GM18861 (cell line): ENCODE measurements around the gene MVP.

Experiments
- ATAC-seq: cut with Tn5 transposase; IDR thresholded peaks from one replicate; pipeline ENCODE4 v1.9.1; 2021; ENCODE audit not compliant: unreplicated experiment

MVP gene

DNA sequence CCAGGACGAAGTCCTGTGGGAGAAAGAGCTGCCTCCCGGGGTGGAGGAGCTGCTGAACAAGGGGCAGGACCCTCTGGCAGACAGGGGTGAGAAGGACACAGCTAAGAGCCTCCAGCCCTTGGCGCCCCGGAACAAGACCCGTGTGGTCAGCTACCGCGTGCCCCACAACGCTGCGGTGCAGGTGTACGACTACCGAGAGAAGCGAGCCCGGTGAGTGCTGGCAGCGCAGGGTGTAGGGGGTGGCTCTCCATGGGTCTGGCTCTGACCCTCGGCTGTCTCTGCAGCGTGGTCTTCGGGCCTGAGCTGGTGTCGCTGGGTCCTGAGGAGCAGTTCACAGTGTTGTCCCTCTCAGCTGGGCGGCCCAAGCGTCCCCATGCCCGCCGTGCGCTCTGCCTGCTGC lies 21.4 kb downstream of the MVP start:
- no peak for ATAC-seq

DNA sequence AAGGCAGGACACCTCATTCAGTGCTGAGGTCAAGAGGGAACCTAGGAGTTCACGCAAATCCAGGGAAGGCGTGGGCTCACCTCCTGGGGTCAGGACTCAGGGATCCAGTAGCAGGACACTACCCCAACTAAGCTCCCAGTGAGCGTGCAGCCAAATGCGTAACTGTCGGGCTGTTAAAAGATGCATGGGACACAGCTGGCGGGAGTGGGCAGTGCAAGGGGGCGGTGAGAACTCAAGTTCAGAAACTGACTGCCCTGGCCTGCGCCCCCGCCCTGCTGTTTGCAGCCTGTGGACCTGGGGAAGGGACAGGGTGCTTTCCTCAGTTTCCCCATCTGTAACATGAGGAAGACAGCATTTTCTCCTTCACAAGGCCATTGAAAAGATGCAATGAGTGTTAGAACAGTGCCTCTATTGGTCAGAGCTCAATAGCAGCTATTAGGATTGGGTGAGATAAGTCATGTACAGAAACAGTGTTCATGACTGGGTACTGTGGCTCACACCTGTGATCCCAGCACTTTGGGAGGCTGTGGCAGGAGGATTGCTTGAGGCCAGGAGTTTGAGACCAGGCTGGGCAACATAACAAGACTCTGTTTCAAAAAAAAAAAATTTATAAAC lies 22.6 kb downstream of the MVP start:
- ATAC-seq = no peak

DNA sequence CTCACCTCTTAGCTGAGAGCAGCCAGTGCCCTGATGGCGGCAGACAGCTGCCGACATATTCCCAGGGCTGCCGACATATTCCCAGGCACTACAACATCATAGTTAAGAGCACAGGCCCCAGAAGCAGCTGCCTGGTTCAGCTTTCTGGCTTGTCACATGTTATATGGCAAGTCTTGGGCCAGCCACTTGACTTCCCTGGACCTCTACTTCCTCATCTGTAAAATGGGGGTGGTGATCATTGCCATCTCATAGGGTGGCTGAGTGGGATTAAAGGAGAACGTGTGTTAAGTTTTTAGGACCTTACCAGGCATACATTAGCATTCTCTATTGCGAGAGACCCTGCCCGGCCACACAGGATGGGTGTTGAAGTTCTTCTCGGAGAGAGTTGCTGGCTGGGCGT lies 23.7 kb downstream of the MVP start:
- no peak for ATAC-seq

DNA sequence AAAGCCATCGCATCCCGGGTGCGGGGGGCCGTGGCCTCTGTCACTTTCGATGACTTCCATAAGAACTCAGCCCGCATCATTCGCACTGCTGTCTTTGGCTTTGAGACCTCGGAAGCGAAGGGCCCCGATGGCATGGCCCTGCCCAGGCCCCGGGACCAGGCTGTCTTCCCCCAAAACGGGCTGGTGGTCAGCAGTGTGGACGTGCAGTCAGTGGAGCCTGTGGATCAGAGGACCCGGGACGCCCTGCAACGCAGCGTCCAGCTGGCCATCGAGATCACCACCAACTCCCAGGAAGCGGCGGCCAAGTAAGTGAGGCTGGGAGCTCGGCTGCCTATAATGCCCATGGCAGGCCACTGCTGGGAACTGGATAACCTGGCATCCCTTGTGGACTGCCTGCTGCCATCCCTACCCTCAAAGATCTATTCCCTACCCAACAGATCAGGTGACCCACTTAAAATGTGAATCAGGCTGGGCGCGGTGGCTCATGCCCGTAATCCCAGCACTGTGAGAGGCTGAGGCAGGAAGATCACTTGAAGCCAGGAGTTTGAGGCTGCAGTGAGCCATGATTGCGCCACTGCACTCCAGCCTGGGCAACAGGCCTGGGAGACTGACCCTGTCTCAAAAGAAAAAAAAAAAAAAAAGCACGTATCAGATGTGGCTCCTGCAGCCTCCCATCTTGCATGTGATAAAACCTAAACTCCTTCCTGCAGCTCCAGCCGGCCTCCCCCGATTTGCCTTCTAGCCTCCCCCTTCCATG lies 24.5 kb downstream of the MVP start:
- ATAC-seq = no peak

DNA sequence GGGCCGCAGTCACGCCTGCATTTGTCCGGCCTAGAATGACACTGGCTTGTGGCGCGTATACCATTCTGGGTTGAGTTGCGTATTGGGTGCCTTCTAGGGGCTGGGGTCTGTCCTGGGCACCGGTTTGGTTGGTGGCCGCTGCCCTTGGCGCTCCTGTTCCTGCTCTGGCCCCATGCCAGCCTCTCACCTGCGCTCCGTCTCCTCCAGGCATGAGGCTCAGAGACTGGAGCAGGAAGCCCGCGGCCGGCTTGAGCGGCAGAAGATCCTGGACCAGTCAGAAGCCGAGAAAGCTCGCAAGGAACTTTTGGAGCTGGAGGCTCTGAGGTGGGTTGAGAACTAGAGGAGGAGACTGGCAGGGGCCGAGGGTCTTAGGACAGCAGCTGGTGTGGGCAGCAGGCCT lies 25.4 kb downstream of the MVP start:
- no peak for ATAC-seq

DNA sequence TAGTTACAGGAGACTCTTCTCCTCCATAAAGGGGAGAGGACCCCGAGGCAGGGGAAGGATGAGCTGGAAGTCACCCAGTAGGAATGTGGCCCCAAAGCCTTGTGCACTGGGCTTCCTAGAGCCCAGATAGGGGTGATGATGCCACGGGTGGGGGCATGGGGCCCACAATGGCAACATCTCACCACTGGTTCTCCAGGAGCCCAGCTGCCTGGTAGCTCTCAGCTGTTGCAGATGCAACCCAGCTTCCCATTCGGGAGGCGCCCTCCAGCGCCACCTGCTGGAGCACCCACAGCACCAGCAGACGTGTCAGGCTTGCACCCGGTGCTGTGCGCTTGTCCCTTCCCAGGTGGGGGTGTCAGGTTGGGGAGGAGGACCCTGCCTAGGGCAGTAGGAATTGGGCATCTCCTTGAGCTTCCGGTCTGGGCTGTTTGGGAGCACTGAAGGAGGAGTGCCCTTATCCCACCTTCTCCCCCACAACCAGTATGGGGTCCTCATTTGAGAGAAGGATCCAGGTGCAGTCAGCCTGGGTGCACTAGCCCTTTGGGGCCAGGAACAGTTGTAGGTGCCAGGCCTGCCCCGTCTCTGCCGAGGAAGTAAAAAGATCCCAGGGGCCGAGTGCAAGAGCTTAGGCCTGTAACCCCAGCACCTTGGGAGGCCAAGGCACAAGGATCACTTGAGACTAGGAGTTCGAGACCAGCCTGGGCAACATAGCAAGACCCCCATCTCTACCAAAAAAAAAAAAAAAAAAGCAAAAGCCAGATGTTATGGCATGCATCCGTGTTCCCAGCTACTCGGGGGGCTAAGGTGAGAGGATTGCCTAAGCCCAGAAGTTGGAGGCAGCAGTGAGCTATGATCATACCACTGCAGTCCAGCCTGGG lies 28.4 kb downstream of the MVP start:
- no peak for ATAC-seq

DNA sequence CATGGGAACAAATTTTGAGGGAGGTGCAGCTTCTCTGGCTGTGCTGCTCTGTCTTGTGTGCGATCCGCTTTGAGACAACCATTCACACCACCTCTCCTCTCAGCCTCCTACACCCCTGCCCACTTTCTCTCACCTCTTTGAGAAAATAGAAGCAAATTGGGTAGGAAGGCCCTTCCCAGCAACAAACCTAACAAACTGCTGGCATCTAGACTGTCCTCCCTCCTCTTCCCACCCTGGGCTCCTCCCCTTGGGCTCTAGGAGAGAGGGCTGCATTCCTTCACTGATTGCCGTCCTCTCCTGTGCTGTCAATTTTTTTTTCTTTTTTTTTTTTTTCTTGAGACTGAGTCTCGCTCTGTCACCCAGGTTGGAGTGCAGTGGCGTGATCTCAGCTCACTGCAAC lies 29.2 kb downstream of the MVP start:
- no peak for ATAC-seq

DNA sequence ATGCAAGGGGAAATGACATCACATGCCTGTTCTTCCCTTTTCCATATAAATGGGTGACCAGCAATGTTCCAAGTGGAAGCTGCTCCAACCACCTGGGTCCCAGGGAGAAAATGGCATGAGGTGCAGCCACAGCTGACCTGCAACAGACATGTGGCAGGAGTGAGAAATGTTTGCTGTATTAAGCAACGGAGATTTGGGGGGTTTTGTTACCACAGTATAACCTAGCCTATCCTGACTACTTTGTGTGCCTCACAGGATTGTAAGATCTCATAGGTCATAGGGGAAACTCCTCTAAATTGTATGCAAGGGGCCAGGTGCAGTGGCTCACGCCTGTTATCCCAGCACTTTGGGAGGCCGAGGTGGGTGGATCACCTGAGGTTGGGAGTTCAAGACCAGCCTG lies 30.7 kb downstream of the MVP start:
- ATAC-seq = no peak

DNA sequence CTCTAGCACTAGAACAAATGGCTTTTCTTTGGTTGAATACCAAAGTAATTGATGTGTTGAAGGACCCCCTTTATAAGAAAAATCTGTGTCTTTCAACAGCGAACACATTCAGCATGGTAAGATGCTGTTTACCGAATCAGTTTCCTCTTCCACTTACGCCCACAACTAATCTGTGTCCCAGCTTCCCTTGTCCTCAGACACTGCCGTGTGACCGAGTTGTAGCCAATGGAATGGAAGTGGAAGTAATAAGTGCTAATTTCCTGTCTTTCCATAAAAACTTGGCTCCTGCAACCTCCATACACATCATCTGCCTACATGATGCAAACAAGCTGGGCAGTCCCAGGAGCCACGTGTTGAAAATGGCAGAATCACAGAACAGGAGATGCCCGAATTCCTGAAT lies 32.4 kb downstream of the MVP start:
- ATAC-seq = no peak

DNA sequence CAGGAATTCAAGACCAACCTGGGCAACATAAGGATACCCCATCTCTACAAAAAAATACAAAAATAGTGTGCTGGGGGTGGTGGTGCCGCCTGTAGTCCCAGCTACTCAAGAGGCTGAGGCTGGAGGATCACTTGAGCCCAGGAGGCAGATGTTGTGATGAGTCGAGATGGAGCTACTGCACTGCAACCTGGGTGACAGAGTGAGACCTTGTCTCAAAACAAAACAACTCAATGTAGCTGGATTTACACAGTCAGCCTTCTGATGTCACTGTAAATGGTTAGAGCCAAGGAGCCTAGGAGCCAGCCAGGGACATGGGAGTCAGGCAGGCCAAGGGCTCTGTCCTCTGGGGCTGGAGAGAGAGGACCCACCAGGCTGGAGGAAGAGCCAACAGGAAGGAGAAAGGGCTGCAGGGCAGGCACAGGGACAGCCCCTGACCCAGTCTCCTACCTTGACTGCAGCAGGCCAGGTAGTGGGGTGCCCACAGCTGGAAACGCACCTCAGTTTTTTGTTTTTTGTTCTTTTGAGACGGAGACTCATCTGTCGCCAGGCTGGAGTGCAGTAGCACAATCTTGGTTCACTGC lies 34.3 kb downstream of the MVP start:
- no peak for ATAC-seq

DNA sequence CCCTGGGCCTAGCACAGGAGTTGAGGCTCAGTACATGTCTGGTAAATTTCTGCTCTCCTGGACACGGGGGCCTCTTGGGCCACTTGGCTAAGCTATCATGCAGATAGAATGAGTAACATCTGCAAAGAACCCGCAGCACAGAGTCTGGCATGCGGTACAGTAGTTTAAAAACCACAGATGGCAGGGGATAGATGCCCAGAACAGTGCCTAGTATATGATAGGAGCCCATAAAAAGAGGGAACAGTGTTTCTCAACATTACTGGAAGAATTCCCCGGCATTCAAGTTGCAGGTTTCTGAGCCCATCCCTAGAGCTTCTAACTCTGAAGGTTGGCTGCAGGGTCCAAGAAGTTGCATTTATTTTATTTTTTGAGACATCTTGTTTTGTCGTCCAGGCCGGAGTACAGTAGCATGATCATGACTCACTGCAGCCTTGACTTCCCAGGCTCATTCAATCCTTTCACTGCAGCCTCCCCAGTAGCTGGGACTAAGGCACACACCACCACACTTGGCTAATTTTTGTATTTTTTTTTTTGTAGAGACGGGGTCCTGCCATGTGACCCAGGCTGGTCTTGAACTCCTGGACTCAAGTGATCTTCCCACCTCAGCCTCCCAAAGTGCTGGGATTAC lies 37.0 kb downstream of the MVP start:
- ATAC-seq = no peak

DNA sequence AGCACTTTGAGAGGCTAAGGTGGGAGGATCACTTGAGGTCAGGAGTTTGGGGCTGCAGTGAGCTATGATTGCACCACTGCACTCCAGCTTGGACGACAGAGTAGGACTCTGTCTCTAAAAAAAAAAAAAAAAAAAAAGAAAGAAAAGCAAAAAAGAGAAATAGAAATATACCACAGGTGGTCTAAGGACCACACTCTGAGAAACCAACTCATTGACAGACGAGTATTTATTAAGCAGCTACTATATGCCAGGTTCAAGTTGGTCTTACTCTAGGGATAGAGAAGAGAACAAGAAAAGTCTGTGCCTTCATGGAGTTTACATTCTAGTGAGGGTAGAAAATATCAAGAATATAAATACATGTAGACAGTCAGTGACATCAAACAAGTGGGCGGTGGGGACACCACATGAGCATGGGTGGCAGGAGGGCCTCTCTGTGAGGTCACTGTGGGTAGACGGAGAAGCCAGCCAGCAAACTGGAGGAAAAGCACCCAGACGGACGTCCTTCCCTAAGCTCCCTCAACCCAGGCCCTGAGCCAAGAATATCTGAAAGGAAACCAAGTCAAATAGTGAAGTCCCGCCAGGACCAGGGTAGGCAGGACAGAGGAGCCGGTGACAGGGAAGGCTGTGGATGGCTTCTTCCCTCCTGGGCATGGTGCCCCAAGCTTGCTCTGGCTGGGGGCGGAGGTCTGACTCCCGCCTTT lies 38.0 kb downstream of the MVP start:
- no peak for ATAC-seq

DNA sequence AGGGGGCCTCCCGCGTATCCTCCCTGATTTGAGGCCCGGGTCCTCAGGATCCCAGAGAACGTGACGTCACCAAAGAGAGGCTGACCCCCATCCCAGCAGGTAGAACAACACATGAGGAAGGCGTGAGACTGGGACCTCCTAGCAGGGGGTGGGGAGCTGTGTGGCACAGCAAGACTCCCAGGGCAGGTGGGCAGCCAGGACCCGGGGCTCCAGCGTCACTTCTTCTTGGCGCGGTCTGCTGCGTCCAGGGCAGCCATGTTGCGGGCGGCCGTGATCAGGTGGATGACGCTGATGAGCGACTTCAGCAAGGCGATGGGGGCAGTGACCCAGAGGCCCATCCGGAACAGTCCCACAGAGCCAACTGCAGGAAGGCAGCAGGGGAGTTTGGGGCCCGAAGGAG lies 38.7 kb downstream of the MVP start:
- ATAC-seq = no peak

DNA sequence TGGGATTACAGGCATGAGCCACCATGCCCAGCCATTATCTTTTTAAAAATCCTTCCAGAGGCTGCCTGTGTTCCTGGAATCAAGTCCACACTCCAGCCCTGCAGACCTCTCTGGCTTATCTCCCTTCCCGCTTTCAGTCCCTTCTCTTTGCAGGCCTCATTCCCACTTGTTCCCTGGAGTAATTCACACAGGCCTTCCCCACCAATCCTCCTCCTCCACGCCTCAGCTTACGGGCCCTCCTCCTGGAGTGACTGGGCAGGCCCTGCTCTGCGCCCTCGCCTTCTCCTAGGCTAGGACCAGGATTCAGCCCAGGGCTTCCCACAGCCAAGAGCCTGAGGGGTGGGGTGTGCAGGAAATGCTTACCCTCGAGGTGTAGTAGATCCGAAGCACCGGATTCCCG lies 40.0 kb downstream of the MVP start:
- ATAC-seq = no peak

DNA sequence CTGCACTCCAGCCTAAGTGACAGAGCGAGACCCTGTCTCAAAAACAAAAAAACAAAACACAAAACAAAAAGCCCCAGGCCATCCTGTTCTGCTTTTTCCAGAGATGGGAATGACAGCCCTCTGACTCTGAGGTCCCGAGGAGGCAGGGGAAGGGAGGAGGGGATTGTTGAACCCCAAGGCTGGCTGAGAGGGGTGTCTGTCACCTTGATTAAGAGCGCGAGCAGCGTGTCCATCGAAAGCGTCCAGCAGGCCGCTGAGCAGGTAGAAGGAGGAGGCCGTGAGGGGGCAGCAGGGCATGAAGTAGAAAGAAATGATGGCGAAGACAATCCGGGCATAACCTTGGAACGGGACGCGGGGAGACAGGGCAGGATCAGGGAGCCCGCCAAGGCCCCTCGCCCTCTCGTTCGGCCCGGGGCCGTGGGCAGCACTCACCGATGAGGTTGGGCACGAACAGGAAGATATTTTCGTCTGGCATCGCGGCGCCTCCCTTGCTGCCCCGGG lies 42.2 kb downstream of the MVP start:
- ATAC-seq = no peak

DNA sequence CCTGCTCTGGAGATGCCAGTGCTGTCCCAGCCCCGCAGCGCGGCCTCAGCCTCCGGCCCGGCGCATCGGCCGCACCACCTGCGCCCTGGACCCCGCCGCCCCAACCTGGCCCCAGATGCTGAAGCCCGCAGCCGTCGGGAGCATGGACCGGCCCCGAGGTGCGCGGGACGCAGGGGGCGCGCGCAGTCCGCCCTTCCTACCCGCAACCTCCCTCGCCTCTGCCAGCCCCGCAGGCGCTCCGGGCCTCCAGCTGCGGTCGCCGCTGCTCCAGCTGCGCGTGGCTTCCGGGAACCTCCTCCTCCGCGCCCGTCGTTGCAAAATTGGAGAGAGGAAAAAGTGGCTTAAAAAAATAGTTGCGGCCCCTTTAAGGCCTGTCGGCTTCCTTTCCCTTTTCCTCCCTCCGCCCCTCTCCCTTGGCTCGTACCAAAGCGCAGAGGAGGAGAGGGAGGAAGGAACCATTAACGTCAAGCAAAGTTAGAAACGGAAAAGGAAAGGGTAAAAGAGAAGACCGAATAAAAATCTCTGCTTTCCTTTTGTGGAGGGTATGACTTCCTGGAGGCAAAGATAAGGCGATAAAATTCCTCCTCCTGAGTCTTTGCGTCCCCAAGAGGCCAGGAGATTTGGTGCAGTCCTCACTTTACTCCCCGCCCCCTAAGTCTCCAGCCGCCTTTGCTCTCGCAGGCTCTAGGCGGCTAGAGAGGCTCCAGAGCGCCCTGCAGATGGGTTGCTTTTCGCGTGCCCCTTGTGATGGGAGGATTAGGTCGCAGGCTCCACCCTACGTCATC lies 42.8 kb downstream of the MVP start, which contains the start of gene CDIPT:
TSS of gene CDIPT (minus strand) at position 343 of the 785 bp plus-strand sequence. CDS start 369 bp downstream, outside the sequence.
- peak; percentile 90 for ATAC-seq

DNA sequence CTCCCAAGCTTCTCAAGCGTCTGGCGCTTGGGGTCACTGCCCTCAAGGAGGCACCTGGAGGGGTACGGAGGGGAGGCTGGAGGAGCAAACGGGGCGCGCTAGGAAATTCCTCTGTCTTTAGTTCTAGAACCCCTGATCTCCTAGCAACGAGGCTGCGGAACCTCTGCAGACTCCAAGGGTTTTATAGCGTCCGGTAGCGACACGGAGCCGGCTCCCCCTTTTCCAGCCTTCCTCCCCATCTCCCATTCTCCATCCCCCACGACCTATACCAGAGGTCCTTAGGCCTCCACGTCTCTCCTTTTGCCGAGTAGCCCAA lies 43.4 kb downstream of the MVP start:
- no peak for ATAC-seq

DNA sequence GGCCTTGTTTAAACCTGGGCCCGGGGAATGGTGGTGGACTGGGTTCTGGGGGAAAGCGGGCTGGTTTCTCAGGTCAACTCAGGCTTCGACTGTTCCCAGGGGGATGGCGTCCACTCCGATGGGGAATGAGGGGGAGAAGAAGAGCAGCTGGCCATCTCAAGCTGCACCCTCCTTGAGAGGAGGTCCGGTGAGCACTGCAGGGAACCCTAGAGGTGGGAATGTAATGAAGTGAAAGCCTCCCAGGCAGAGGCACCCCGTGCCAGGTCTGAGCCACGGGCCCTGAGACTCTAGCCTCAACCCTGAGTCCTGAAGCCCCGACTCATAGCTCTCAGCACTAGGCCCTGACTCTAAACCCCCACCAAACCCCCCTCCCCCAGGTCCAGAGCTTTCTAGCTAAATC lies 43.9 kb downstream of the MVP start:
- no peak for ATAC-seq

DNA sequence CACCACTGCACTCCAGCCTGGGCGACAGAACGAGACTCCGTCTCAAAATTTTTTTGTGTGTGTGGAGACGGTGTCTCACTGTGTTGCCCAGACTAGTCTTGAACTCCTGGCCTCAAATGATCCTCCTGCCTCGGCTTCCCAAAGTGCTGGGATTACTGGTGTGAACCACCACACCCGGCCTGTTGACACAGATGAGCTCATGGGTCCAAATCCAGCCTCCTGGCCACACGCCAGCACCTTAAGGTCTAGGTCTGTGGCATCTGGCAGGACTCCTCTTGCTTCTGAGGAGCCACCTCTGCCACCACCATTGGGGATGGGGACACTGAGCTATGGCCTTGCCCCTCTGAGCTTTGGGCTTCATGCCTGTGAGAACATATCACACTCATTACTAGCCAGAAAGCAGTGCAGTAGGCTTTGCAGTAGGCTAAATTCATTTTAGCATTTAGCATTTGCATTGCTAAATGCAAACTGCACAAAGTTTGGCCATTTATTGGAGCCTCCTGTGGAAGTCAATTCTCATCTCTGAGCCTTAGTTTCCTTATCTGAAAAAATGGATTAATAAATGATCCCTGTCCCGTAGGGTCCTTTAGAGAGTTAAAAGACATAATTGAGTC lies 48.2 kb downstream of the MVP start:
- no peak for ATAC-seq
